B cell (primary cell): Measurements from ENCODE around the gene MCF2L. TPM values are rescaled to one million over a fixed set of nuclear protein-coding genes. Genes with fewer than 3 reads are reported as not detected.

Source experiments
- ATAC-seq: fragments of 200-7000 bp; cut with Tn5 transposase; one replicate; pipeline ENCODE4 v1.10.0; 2021; ENCODE audit warnings: low read depth, mild to moderate bottlenecking, moderate number of reproducible peaks, moderate library complexity
- CTCF ChIA-PET: fragments of 350-600 bp; sonication (Branson Sonifier 250); formaldehyde crosslinking; loops from one replicate; lab custom pipeline; 2021; ENCODE audit warnings: antibody characterized with exemption, inconsistent platforms; lab: Charles Lee
- POLR2A ChIA-PET: fragments of 350-600 bp; sonication (Branson Sonifier 250); formaldehyde crosslinking; loops from one replicate; lab custom pipeline; 2021; ENCODE audit warnings: antibody characterized with exemption; lab: Charles Lee
- DNase-seq: peaks from one replicate; pipeline ENCODE4 v3.0.0; 2013
- H2AFZ ChIP-seq: 2 replicates; pipeline ENCODE4 v1.6.1; 2012; ENCODE audit warnings: mild to moderate bottlenecking, low read depth, low read length; ENCODE audit not compliant: insufficient read depth, poor library complexity, severe bottlenecking
- H3K27ac ChIP-seq, 2 donors: 1 replicate in 1 of 2; 2 replicates in 1 of 2; pipeline ENCODE4 v1.5.1; 2012 to 2013; ENCODE audit warnings: low read length in 2 of 2, mild to moderate bottlenecking in 2 of 2, moderate library complexity in 1 of 2
- H3K27me3 ChIP-seq, 4 experiments: fragments of 200-600 bp in 1 of 4; sonication (generic) in 1 of 4; replicated peaks in 1 of 4; 1 replicate in 2 of 4; 2 replicates in 2 of 4; pipeline versions ENCODE4 v1.6.1 to v1.7.0; 2013 to 2016; ENCODE audit warnings: low read length in 3 of 4, mild to moderate bottlenecking in 2 of 4, mixed read lengths in 1 of 4, moderate library complexity in 1 of 4; ENCODE audit not compliant: insufficient read depth in 4 of 4, control insufficient read depth in 3 of 4; ENCODE audit errors: control extremely low read depth in 1 of 4
- H3K36me3 ChIP-seq, 2 experiments: replicated peaks in 1 of 2; 1 replicate in 1 of 2; 2 replicates in 1 of 2; pipeline versions ENCODE4 v1.6.1 to v1.7.1; 2013; ENCODE audit warnings: low read length in 1 of 2; ENCODE audit not compliant: insufficient read depth in 2 of 2, control insufficient read depth in 1 of 2; ENCODE audit errors: control extremely low read depth in 1 of 2, extremely low read depth in 1 of 2
- H3K4me1 ChIP-seq, 2 donors: fragments of 200-600 bp in 1 of 2; sonication (generic) in 1 of 2; 1 replicate in 1 of 2; 2 replicates in 1 of 2; pipeline versions ENCODE4 v1.5.1 to v1.6.1; 2013 to 2017; ENCODE audit warnings: low read length in 2 of 2; ENCODE audit not compliant: control insufficient read depth in 2 of 2, insufficient read depth in 2 of 2
- H3K4me2 ChIP-seq: replicated peaks from 2 replicates; pipeline ENCODE3; 2012; ENCODE audit warnings: mild to moderate bottlenecking, low read depth, low read length; ENCODE audit not compliant: poor library complexity, severe bottlenecking
- H3K4me3 ChIP-seq, 5 experiments: fragments of 200-600 bp in 1 of 5; sonication (generic) in 1 of 5; 1 replicate in 3 of 5; 2 replicates in 2 of 5; pipeline versions ENCODE4 v1.5.1 to v1.7.0; 2011 to 2016; ENCODE audit warnings: low read length in 4 of 5, mild to moderate bottlenecking in 4 of 5, low read depth in 2 of 5, control low read depth in 1 of 5, moderate library complexity in 1 of 5; ENCODE audit not compliant: insufficient read depth in 1 of 5; ENCODE audit errors: control extremely low read depth in 1 of 5, extremely low read depth in 1 of 5
- H3K79me2 ChIP-seq: fragments of 200-600 bp; sonication (generic); one replicate; pipeline ENCODE4 v1.6.0; 2016; ENCODE audit warnings: low read length; ENCODE audit not compliant: control insufficient read depth, insufficient read depth
- H3K9ac ChIP-seq: fragments of 200-600 bp; sonication (generic); 2 replicates; pipeline ENCODE4 v1.6.1; 2017; ENCODE audit warnings: mild to moderate bottlenecking, low read length, moderate library complexity
- H3K9me3 ChIP-seq, 3 donors: one replicate each; pipeline versions ENCODE4 v1.6.1 to v1.7.1; 2013; ENCODE audit warnings: low read length in 2 of 3; ENCODE audit not compliant: control insufficient read depth in 2 of 3, insufficient read depth in 1 of 3; ENCODE audit errors: control extremely low read depth in 1 of 3
- H4K20me1 ChIP-seq: 2 replicates; pipeline ENCODE4 v1.6.0; 2012; ENCODE audit warnings: mild to moderate bottlenecking, low read length; ENCODE audit not compliant: insufficient read depth, control insufficient read depth, poor library complexity, severe bottlenecking
- H3K27ac Mint-ChIP-seq: one replicate; pipeline ENCODE4 v1.8.0; 2021; ENCODE audit warnings: mixed read lengths
- H3K27me3 Mint-ChIP-seq: one replicate; pipeline ENCODE4 v1.8.0; 2021; ENCODE audit warnings: mixed read lengths
- H3K4me1 Mint-ChIP-seq: one replicate; pipeline ENCODE4 v1.8.0; 2021; ENCODE audit warnings: mixed read lengths
- H3K4me3 Mint-ChIP-seq: one replicate; pipeline ENCODE4 v1.8.0; 2021; ENCODE audit warnings: mixed read lengths
- H3K9me3 Mint-ChIP-seq: one replicate; pipeline ENCODE4 v1.8.0; 2022; ENCODE audit warnings: mixed read lengths; ENCODE audit not compliant: insufficient read depth
- CTCF ChIP-seq: fragments of 200-600 bp; IDR thresholded peaks from one replicate; pipeline ENCODE4 v1.8.0; 2022; ENCODE audit warnings: antibody characterized with exemption, mild to moderate bottlenecking
- EZH2 ChIP-seq: IDR thresholded peaks from 2 replicates; pipeline ENCODE4 v1.6.1; 2012; ENCODE audit warnings: borderline replicate concordance, low read depth, mild to moderate bottlenecking, moderate library complexity, low read length; ENCODE audit not compliant: insufficient read depth, poor library complexity, severe bottlenecking
- WGBS: methylation state at CpG from one replicate; pipeline ENCODE4 v1.1.5; 2013; ENCODE audit warnings: missing lambda C conversion rate; ENCODE audit not compliant: insufficient coverage; 5-methylcytosine and 5-hydroxymethylcytosine counted together
- intact Hi-C: fragments of 100-400 bp; cut with micrococcal nuclease; formaldehyde crosslinking; loops from one replicate; pipeline ENCODE4 v1.10.0; 2022
- polyA plus RNA-seq: library from polyadenylated mRNA; depleted of rRNA; stranded (reverse); fragments of >200 nt; gene quantifications from 2 replicates; pipeline ENCODE4 v1.2.3, GENCODE V29; 2012
- total RNA-seq, 2 donors: library from RNA; stranded (reverse); fragments of 120-200 nt in 1 of 2; gene quantifications; 1 replicate in 1 of 2; 2 replicates in 1 of 2; pipeline versions ENCODE4 v1.2.3 to v1.2.4, GENCODE V29; 2013 to 2022

Gene MCF2L
- total and polyA plus RNA-seq, 2 donors (not counting 1 experiment from before 2014, with no cell fraction given): 3.7 to 8.2 TPM

GRCh38 chr13:112961457-112962369 lies 7.3 kb upstream of the MCF2L start:
- Histone ChIP-seq H3K27me3 (no peaks in the 10 kb centered on the region), H3K27ac (no peak overlapping the region), H3K9ac (no peak overlapping the region), H4K20me1 (no peaks in the 10 kb centered on the region), H3K9me3 (no peaks in the 10 kb centered on the region), H2AFZ (no peak overlapping the region), H3K4me3 (no peak overlapping the region), H3K4me2 (no peak overlapping the region), H3K36me3 (no peaks in the 10 kb centered on the region), H3K4me1 (no peaks in the 10 kb centered on the region), H3K79me2 (no peaks in the 10 kb centered on the region)
- H3K27me3 Mint-ChIP-seq: peaks cover 7% of the 10 kb centered on the region
- H3K27ac Mint-ChIP-seq: no peak overlapping the region
- no peaks in the 10 kb centered on the region for H3K4me1 Mint-ChIP-seq
- TF ChIP-seq EZH2 (no peak), CTCF (no peak)
- H3K9me3 Mint-ChIP-seq: no peaks in the 10 kb centered on the region
- ChIA-PET CTCF (no interaction called here), POLR2A (no interaction called here)
- intact Hi-C loops: no loop called here
- H3K4me3 Mint-ChIP-seq: no peak overlapping the region
- 93% methylated on average over 21 of the region's 21 CpGs for WGBS
- ATAC-seq (no peak), DNase-seq (no peak)

GRCh38 chr13:112962396-112962795 lies 6.6 kb upstream of the MCF2L start:
- Histone ChIP-seq H3K4me3 (no peak overlapping the region), H3K27me3 (no peaks in the 10 kb centered on the region), H3K9ac (no peak overlapping the region), H3K27ac (no peak overlapping the region), H4K20me1 (no peaks in the 10 kb centered on the region), H3K4me1 (no peaks in the 10 kb centered on the region), H3K79me2 (no peaks in the 10 kb centered on the region), H2AFZ (no peak overlapping the region), H3K4me2 (no peak overlapping the region), H3K9me3 (no peaks in the 10 kb centered on the region), H3K36me3 (no peaks in the 10 kb centered on the region)
- no peak overlapping the region for H3K4me3 Mint-ChIP-seq
- no peak for TF ChIP-seq CTCF
- TF ChIP-seq EZH2: no peak
- DNase-seq (no peak), ATAC-seq (no peak)
- H3K4me1 Mint-ChIP-seq: no peaks in the 10 kb centered on the region
- H3K27ac Mint-ChIP-seq: no peak overlapping the region
- H3K9me3 Mint-ChIP-seq: no peaks in the 10 kb centered on the region
- ChIA-PET POLR2A (no interaction called here), CTCF (no interaction called here)
- WGBS: 92% methylated on average over 7 of the region's 9 CpGs
- intact Hi-C loops: no loop called here
- peaks cover 7% of the 10 kb centered on the region for H3K27me3 Mint-ChIP-seq
